GM23338 (cell line): Measurements from ENCODE around the gene HTR1E. TPM values are rescaled to one million over a fixed set of nuclear protein-coding genes. Genes with fewer than 3 reads are reported as not detected.

Experiments
- ATAC-seq: fragments of 200-7000 bp; cut with Tn5 transposase; 3 replicates; pipeline ENCODE4 v1.9.1; 2020
- DNase-seq: peaks from one replicate; pipeline ENCODE4 v3.0.0-alpha.2; 2015; ENCODE audit warnings: low spot score
- H2AFZ ChIP-seq: fragments of 200-600 bp; sonication (generic); 2 replicates; pipeline ENCODE4 v1.8.0; 2016; ENCODE audit warnings: antibody characterized with exemption, mild to moderate bottlenecking, moderate library complexity
- H3F3A ChIP-seq: fragments of 200-600 bp; sonication (generic); replicated peaks from 2 replicates; pipeline ENCODE4 v1.8.0; 2017; ENCODE audit warnings: antibody characterized with exemption, mixed run types, low read depth
- H3K27ac ChIP-seq: fragments of 200-600 bp; sonication (generic); 2 replicates; pipeline ENCODE4 v1.6.1; 2016; ENCODE audit warnings: low read depth
- H3K27me3 ChIP-seq: fragments of 200-600 bp; sonication (generic); 2 replicates; pipeline ENCODE4 v1.8.0; 2016; ENCODE audit warnings: mild to moderate bottlenecking, mixed run types, moderate library complexity; ENCODE audit not compliant: insufficient read depth
- H3K36me3 ChIP-seq: fragments of 200-600 bp; sonication (generic); 2 replicates; pipeline ENCODE4 v1.8.0; 2016; ENCODE audit warnings: mild to moderate bottlenecking; ENCODE audit not compliant: insufficient read depth
- H3K4me1 ChIP-seq: fragments of 200-600 bp; sonication (generic); 2 replicates; pipeline ENCODE4 v1.8.0; 2016; ENCODE audit warnings: mild to moderate bottlenecking, moderate library complexity; ENCODE audit not compliant: insufficient read depth
- H3K4me2 ChIP-seq: fragments of 200-600 bp; sonication (generic); 2 replicates; pipeline ENCODE4 v1.7.1; 2017; ENCODE audit warnings: mixed run types
- H3K4me3 ChIP-seq: fragments of 200-600 bp; sonication (generic); 2 replicates; pipeline ENCODE4 v1.6.1; 2016; ENCODE audit warnings: mixed run types
- H3K79me2 ChIP-seq: fragments of 200-600 bp; sonication (generic); replicated peaks from 2 replicates; pipeline ENCODE4 v1.8.0; 2017; ENCODE audit warnings: mild to moderate bottlenecking; ENCODE audit not compliant: insufficient read depth
- H3K9me2 ChIP-seq: fragments of 200-600 bp; sonication (generic); 2 replicates; pipeline ENCODE4 v1.8.0; 2017; ENCODE audit not compliant: insufficient read depth
- H4K20me1 ChIP-seq: fragments of 200-600 bp; sonication (generic); replicated peaks from 2 replicates; pipeline ENCODE4 v1.8.0; 2017; ENCODE audit warnings: mild to moderate bottlenecking; ENCODE audit not compliant: insufficient read depth
- H3K27ac Mint-ChIP-seq: 2 replicates; pipeline ENCODE4 v1.8.0; 2020; ENCODE audit warnings: inconsistent platforms, mild to moderate bottlenecking, moderate library complexity, mixed read lengths
- H3K27me3 Mint-ChIP-seq: 3 replicates; pipeline ENCODE4 v1.8.0; 2022; ENCODE audit warnings: low read depth, mild to moderate bottlenecking, moderate library complexity, mixed read lengths, inconsistent platforms; ENCODE audit not compliant: insufficient read depth, poor library complexity
- H3K36me3 Mint-ChIP-seq: 3 replicates; pipeline ENCODE4 v1.8.0; 2021; ENCODE audit warnings: low read depth, mild to moderate bottlenecking, inconsistent platforms, moderate library complexity, mixed read lengths
- H3K4me1 Mint-ChIP-seq: 3 replicates; pipeline ENCODE4 v1.8.0; 2020; ENCODE audit warnings: mild to moderate bottlenecking, inconsistent platforms, mixed read lengths
- H3K4me3 Mint-ChIP-seq: 3 replicates; pipeline ENCODE4 v1.8.0; 2021; ENCODE audit warnings: moderate library complexity, mild to moderate bottlenecking, inconsistent platforms, mixed read lengths
- H3K9me3 Mint-ChIP-seq: 3 replicates; pipeline ENCODE4 v1.8.0; 2020; ENCODE audit warnings: moderate library complexity, mild to moderate bottlenecking, inconsistent platforms, mixed read lengths
- CREB1 ChIP-seq: fragments of 250-450 bp; sonication (Bioruptor Pico); IDR thresholded peaks from 2 replicates; pipeline ENCODE4 v1.5.0; 2020; ENCODE audit warnings: low read depth, mild to moderate bottlenecking, moderate library complexity
- CTCF ChIP-seq, 2 experiments: fragments of 200-600 bp in 1 of 2; sonication (generic) in 1 of 2; conservative IDR thresholded peaks; 2 replicates each; pipeline versions ENCODE4 v1.5.1 to v1.6.1; 2016 to 2017; ENCODE audit warnings: antibody characterized with exemption in 2 of 2, low read depth in 2 of 2, mild to moderate bottlenecking in 2 of 2, moderate library complexity in 1 of 2
- ETS1 ChIP-seq: IDR thresholded peaks from 2 replicates; pipeline ENCODE4 v1.6.1; 2016; ENCODE audit warnings: antibody characterized with exemption
- EZH2 ChIP-seq: fragments of 200-600 bp; sonication (generic); IDR thresholded peaks from one replicate; pipeline ENCODE4 v1.8.0; 2017; ENCODE audit warnings: antibody characterized with exemption, mild to moderate bottlenecking, low read depth; ENCODE audit not compliant: unreplicated experiment
- EZH2phosphoT487 ChIP-seq: fragments of 200-600 bp; sonication (generic); IDR thresholded peaks from one replicate; pipeline ENCODE4 v1.8.1; 2018; ENCODE audit warnings: antibody characterized with exemption; ENCODE audit not compliant: unreplicated experiment
- JUNB ChIP-seq: IDR thresholded peaks from one replicate; pipeline ENCODE4 v1.6.1; 2016; ENCODE audit warnings: antibody characterized with exemption; ENCODE audit not compliant: unreplicated experiment
- NANOG ChIP-seq: IDR thresholded peaks from 2 replicates; pipeline ENCODE4 v1.6.1; 2016; ENCODE audit warnings: antibody characterized with exemption, borderline replicate concordance
- POLR2AphosphoS5 ChIP-seq: IDR thresholded peaks from 2 replicates; pipeline ENCODE4 v1.6.1; 2016; ENCODE audit warnings: antibody characterized with exemption, low read depth
- REST ChIP-seq: IDR thresholded peaks from one replicate; pipeline ENCODE4 v1.6.1; 2018; ENCODE audit warnings: antibody characterized with exemption; ENCODE audit not compliant: unreplicated experiment
- STAT1 ChIP-seq: IDR thresholded peaks from one replicate; pipeline ENCODE4 v1.6.1; 2016; ENCODE audit warnings: antibody characterized with exemption; ENCODE audit not compliant: unreplicated experiment
- ZNF114 ChIP-seq: fragments of 250-450 bp; sonication (Bioruptor Pico); IDR thresholded peaks from 2 replicates; pipeline ENCODE4 v1.5.0; 2020; ENCODE audit warnings: mild to moderate bottlenecking, moderate library complexity
- ZNF331 ChIP-seq: fragments of 250-450 bp; sonication (Bioruptor Pico); IDR thresholded peaks from 2 replicates; pipeline ENCODE4 v1.5.0; 2020; ENCODE audit warnings: low read depth, mild to moderate bottlenecking, moderate library complexity
- ZNF462 ChIP-seq: fragments of 250-450 bp; sonication (Bioruptor Pico); IDR thresholded peaks from 2 replicates; pipeline ENCODE4 v1.5.0; 2020; ENCODE audit warnings: mild to moderate bottlenecking, moderate library complexity
- polyA plus RNA-seq: library from polyadenylated mRNA; unstranded; fragments of >200 nt; fragmentation: Nextera tagmentation; extraction: Ambion mirVana; gene quantifications from 2 replicates; pipeline ENCODE4 v1.2.1, GENCODE V29; 2016
- total RNA-seq: library from RNA; depleted of rRNA; stranded (reverse); fragments of >200 nt; shearing (Covaris generic); gene quantifications from 2 replicates; pipeline ENCODE4 v1.2.3, GENCODE V29; 2014

HTR1E gene
- total and polyA plus RNA-seq, 2 experiments from 2014 or later = not detected

GRCh38 chr6:87027021-87027420, 89.7 kb downstream of the HTR1E start:
- Mint-ChIP-seq H3K4me3 (no peak overlapping the region), H3K4me1 (no peaks in the 10 kb centered on the region), H3K27me3 (no peaks in the 10 kb centered on the region), H3K9me3 (no peaks in the 10 kb centered on the region), H3K27ac (no peak overlapping the region), H3K36me3 (no peaks in the 10 kb centered on the region)
- Histone ChIP-seq H3K79me2 (no peaks in the 10 kb centered on the region), H3K27me3 (no peaks in the 10 kb centered on the region), H3F3A (no peaks in the 10 kb centered on the region), H3K4me3 (no peak overlapping the region), H3K9me2 (no peaks in the 10 kb centered on the region), H3K27ac (no peak overlapping the region), H3K36me3 (no peaks in the 10 kb centered on the region), H4K20me1 (no peaks in the 10 kb centered on the region), H3K4me2 (no peak overlapping the region), H3K4me1 (no peaks in the 10 kb centered on the region), H2AFZ (0 out of 2 replicates have a peak overlapping the region, but pooled peaks have one; percentile 35)
- no peak for ATAC-seq
- no peak for TF ChIP-seq ETS1
- TF ChIP-seq JUNB = no peak
- no peak for TF ChIP-seq EZH2phosphoT487
- no peak for TF ChIP-seq ZNF114 (CRISPR knock-in tag)
- TF ChIP-seq EZH2 = no peak
- TF ChIP-seq CREB1 (CRISPR knock-in tag) = no peak
- TF ChIP-seq ZNF462 (CRISPR knock-in tag) = no peak
- no peak for TF ChIP-seq ZNF331 (CRISPR knock-in tag)
- no peak for TF ChIP-seq CTCF (conservative IDR thresholded peaks at IDR 0.05; ENCODE audit: low read depth in 2 of 2)
- no peak for TF ChIP-seq NANOG
- no peak for TF ChIP-seq REST
- no peak for TF ChIP-seq POLR2AphosphoS5
- no peak for TF ChIP-seq STAT1
- no peak for DNase-seq
